HG02642 (cell line): Measurements from ENCODE around the gene EXOC6.

Experiments used
- ATAC-seq: cut with Tn5 transposase; IDR thresholded peaks from one replicate; pipeline ENCODE4 v1.9.1; 2021; ENCODE audit warnings: mild to moderate bottlenecking; ENCODE audit not compliant: unreplicated experiment, poor library complexity

Gene EXOC6

DNA sequence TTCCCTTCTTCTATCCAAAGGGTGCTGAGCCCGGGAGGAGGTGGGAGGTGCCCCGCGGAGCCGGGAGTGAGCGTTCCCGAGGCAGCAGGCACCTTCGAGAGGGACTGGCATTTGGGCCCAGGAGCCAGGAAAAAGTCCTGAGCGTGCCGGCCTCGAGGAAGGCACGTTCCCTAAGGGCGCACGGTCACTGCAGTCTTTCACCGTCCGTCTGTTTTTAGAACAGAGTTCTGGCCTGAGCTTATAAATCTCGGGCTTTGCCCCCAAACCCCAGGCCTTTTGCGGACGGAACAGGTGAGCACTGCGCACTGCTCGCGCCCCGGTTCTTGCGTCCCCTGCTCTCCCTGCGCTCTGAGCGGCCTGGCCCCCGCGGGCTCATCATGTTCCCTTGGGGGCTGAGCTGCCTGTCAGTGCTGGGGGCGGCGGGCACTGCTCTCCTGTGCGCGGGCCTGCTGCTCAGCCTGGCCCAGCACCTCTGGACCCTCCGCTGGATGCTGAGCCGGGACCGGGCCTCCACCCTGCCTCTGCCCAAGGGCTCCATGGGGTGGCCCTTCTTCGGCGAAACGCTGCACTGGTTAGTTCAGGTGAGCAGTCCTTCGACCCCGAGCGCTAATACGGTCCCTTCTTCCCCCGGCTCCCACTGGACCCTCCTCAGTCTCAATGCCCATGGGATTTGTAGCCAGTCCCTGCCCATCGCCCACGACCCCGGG, 212.7 kb downstream of the EXOC6 start:
- ATAC-seq, result no peak

DNA sequence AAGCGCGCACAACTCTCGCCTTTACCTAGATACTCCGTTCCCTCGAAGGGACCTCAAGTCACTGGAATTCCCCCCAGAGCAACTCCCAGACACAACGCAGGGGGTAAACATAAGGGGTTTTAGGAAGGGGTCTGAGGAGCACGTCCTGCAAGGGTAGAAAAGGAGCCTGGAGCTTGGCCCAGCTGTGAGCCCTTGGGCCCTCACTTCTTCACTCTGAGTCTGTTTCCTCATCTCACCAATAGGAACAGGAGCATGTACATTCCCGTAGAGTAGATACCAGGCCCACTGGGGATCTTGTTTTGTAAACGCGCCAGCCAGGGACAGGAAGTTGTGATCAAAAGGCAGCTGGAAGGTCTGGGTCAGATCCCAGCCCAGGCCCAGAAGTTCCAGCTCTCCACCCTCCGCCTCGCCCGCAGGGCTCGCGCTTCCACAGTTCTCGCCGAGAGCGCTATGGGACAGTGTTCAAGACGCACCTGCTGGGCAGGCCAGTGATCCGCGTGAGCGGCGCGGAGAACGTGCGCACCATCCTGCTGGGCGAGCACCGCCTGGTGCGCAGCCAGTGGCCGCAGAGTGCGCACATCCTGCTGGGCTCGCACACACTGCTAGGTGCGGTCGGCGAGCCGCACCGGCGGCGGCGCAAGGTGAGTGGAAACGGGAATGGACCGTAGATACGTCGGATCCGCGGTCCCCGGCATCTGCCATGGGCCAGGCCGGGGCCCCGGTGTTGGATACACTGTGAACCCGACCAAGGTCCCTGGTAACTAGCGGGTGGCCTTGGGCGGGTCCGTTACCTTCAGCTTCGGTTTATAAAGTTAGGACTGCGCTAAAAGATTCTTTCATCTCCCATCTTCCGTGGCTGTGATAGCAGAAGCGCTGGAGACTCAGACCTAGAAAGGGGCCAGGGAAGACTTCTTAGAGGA, 213.5 kb downstream of the EXOC6 start:
- ATAC-seq, result no peak

DNA sequence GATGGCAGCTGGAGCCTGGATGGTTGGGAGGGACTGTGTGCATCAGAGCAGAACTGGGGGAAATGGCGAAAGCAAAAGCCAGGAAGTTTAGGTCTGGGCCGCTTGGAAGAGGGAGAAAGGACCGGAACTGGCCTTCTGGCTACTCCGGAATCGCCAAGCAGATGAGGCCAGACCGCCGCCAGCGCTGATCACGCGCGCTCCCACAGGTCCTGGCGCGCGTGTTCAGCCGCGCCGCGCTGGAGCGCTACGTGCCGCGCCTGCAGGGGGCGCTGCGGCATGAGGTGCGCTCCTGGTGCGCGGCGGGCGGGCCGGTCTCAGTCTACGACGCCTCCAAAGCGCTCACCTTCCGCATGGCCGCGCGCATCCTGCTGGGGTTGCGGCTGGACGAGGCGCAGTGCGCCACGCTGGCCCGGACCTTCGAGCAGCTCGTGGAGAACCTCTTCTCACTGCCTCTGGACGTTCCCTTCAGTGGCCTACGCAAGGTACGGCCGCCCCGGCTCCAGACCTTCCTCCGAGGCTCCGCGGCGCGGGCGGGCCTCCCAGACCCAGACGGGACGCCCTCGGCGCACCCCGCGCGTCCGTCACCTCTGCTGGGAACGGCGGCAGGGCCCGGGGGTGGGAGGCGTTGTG, 214.3 kb downstream of the EXOC6 start:
- ATAC-seq, result no peak

DNA sequence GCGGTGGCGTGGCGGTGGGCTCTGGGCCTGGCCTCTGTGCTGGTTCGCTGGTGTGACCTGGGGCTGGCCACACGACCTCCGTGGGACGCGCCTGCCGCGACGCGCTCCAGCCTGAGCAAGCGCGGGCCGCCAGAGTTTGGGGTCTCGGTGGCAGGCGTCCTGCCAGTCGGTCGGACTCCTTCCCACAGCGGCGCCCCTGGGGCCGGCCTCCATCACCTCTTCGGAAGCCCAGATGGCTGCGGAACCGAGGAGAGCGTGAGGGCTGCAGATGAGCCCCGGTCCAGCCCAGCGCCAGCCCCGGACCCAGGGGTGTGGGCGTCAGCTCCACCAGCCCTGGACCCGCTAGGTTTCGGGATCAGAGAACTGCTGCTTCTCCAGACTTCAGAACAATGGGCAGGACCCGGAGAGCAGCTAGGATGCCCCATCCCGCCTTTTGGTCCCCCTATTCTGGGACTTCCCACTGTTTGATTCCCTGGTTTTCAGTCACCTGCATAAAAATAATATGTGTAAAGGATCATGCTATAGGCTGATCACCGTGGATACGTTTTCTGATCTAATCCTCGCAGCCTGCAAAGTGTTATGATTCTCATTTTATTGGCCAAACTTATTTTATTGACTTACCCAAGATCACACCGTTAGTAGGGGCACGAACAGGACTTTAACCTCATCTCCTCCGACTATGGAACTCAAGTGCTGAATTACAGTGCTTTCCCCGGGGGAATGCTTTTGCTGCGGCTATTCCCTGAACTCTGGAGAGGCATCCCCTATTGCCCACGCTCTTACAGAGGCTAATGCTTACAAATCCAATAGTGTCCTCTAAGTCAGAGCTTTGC, 215.0 kb downstream of the EXOC6 start:
- no peak for ATAC-seq

DNA sequence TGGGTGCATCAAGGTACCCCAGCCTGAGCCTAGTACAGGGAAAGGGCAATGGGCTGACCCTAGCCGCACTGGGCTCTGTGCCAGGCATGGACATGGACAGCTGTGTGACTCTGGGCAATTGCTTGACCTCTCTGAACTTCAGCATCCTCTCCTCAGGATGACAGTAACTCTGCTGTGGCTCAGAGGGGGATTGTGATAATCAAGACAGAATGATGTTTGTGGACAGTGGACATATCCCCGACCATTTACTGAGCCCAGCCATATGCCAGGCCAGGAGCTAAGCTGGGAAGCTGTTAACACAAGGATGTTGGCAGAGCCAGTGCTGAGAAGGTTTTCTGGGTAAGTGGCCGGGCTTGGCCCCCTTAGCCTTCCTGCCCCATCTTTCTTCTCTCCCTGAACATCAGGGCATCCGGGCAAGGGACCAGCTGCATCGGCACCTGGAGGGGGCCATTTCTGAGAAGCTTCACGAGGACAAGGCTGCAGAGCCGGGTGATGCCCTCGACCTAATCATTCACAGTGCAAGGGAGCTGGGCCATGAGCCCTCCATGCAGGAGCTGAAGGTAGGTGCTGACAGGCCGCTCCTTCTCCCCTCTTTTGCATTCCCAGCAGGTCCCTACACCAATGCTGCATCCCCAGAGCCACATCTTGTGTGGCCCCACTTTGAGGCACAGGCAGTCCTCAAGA, 215.8 kb downstream of the EXOC6 start:
- ATAC-seq, result no peak

DNA sequence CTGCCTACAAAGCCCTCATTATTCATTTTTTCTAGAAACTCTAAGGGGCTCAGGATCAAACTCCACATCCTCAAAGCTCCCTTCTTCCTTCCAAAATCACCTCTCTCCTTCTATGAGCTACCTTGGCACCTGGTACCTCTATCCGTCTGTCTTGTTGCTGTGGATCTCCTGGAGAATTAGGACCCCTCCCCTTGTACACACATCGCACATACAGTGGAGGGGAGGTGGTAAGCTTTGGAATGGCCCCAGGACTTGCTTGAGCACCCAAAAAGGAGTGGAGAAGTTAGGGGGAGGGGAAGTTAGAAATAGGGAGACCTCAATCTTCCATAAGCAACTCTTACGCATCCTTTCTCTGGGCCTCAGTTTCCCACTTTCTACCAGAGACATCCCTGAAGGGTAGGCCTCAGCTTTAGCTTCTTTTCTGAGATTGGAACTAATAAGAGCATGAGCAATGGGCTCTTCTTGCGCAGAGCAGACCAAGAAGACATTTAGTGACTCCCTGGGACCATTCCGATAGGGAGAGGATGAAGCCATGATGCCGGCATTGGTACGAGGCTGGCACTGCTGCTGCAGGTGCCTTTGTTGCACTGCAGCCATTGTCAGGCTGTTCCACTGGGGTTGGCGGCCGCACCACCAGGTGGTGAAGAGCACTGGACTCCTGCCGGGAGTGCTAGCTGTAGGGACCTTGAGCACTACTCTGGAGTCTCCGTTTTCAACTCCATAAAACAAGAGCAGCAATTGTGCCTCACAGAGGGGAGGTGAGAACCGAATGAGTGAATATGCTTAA, 216.7 kb downstream of the EXOC6 start:
- no peak for ATAC-seq

DNA sequence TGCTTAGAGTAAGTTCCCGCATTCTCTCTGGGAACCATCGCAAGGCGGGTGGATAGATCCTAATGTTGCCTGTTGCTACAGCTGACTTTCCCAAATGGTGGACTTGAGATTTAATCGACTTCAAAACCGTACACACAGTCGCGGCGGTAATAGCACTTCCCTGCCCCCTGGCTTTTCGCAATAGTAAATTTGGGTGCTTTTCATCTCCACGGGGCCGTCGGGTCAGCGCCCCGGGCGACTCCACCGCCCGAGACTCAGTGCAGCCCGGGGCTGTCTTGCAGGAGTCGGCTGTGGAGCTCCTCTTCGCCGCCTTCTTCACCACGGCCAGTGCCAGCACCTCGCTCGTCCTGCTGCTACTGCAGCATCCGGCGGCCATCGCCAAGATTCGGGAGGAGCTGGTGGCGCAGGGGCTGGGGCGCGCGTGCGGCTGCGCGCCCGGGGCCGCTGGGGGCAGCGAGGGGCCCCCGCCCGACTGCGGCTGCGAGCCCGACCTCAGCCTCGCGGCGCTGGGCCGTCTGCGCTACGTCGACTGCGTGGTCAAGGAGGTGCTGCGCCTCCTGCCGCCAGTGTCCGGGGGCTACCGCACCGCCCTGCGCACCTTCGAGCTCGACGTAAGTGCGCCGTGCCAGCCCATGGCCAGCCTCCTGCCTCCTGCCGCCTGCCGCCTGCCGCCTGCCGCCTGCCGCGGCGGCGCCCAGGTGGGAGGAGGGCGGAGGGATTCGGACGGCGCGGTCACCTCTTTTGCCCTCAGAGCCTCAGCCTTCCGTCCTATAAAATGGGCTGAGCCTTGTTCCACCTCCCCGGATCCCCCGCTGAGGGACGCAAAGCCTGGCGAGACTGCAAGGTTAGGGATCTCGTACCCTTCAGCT, 217.6 kb downstream of the EXOC6 start:
- ATAC-seq, result no peak

DNA sequence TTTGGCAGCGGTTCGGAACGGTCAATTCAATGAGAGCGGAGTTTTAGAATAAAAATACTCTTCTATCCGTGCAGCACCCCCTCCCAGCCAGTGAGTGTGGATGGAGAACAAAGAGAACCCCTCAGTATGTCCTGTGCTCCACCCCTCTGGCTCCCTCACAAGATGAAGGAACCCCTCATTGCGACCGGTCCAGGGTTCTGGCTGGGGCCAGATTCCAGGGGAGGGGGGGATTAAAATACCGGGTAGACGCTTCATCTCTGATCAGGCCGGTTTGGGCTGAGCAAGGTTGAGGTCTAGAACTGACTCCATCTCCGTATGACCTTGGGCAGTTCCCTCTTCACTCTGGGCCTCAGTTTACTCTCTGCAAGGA, 218.2 kb downstream of the EXOC6 start:
- ATAC-seq, result no peak

DNA sequence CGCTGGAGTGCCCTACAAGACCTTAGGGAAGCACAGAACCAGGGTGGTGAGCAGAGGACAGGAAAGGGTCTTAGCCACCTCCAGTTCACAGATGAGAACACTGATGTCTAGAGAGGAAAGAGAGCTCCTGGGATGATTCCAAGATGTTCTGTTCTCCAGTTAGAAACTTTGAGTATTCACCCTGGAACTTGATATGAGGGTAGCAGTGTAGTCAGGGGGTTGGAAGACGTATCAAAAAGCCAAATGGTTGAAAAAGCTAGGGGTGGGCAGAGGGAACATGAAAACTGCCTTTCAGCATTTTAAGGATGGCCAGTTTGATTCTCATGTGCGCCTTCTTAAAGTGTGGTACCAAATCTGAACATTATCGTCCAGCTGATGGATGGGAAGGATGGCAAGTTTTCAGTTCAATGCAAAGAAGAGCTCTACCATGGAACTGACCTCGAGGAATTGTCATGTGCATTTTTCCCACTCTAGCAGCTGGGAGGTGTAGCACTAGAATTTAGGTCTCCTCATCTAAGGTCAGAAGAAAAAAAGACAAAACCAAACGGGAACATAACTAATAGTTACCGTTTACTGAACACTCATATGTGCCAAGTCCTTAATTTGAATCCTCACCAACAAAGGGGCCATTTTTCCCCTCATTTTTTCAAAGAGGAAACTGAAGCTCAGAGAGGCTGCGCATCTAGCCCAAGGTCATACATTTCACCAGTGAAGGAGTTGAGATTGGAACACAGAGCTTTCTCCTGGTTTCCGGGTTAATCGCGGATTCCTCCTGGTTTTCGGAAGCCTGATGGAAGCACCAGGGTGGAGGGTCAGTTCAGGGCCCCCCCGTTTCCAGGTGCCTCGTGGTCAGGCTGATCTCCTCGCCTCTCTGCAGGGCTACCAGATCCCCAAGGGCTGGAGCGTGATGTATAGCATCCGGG, 219.4 kb downstream of the EXOC6 start:
- ATAC-seq, result no peak

DNA sequence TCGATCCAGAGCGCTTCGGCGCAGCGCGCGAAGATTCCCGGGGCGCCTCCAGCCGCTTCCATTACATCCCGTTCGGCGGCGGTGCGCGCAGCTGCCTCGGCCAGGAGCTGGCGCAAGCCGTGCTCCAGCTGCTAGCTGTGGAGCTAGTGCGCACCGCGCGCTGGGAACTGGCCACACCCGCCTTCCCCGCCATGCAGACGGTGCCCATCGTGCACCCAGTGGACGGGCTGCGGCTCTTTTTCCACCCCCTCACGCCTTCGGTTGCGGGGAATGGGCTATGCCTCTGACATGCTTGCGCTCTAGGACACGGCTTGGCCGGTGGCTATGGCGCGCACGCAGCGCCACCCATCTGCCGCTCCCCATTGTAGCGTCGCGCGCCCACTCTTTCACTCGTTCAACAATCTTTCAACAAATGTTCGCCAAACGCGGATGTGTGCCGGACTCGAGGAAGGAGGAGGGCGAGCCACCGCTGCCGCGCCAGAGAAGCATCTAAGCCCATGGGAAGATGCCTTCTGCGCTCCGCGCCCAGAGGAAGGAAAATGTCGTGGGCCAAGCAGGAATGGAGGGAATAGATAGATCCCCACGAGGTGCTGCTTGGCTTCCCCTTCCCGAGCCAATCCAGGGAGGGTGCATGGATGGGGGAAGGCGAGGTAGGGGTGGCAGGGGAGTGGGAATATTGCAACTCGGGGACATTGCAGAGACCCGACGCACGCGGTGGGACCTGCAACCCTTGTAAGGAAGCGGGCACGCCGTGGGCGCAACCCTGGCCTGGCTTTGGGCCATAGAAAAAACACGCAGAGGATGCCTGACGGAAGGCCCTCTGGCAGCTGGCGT, 220.3 kb downstream of the EXOC6 start:
- ATAC-seq, result no peak

DNA sequence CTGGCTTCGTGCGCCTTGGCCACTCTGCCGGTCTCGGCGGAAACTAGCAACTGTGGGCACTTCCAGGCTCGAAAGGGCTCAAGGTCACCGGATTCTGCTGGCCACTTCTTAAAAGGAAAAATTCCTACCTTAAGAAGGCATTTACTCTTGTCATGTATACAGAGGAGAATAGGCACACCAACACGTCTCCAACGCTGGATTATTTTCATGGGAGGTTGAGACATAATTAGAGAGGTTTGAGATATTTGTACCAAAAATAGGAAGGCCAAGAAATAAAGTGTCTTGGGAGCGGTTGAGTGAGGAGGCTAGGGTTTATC, 220.9 kb downstream of the EXOC6 start:
- ATAC-seq, result no peak

DNA sequence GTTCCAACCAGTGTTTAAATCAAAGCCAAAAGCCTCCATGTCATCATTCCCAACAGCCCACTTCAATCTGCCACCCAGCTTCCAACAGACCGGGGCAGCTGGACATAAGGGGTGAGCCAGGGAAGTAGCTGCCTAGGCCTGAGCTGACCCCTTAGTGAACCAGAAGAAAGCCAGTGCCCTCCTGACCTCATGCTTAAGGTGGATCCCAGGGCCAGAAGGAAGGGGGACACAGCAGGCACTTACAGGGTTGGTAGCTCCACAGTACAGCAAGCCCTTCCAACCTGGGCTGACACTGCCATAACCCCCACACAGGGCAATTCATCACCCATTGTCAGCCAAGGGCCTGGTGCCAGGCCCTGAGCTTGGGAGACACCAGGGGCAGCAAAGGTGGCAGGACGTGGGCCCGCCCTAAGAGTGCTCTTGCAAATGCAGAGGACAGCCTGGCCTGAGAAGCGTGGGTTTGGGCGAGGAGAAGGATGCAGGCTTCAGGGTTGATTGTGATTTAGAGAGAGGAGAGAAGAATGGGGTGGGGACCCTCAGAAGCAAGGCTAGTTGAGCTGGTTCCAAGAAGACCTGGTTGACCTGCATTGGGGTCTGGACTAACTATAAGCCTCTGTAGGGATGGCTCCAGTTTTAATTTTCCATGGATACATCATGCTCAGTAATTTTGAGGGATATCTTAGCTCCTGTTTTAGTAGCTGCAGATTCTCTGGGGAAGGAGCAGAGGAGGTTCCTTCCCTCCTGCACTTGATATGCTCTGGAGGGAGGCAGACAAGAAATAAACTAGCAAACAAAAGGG, 222.3 kb downstream of the EXOC6 start:
- no peak for ATAC-seq

DNA sequence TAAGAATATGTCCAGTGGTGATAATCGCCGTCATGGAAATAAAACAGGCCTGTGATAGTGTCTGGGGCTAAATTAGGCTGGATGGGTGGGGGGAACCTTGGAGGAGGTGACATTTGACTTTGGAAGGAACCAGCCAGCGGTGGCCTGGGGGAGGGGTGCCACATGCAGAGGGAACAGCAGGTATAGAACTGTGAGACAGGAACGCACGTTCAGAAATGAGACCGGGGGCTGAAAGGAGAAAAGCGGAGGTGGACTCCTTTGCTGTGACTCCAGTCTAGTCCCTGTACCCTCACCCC, 222.8 kb downstream of the EXOC6 start:
- no peak for ATAC-seq

DNA sequence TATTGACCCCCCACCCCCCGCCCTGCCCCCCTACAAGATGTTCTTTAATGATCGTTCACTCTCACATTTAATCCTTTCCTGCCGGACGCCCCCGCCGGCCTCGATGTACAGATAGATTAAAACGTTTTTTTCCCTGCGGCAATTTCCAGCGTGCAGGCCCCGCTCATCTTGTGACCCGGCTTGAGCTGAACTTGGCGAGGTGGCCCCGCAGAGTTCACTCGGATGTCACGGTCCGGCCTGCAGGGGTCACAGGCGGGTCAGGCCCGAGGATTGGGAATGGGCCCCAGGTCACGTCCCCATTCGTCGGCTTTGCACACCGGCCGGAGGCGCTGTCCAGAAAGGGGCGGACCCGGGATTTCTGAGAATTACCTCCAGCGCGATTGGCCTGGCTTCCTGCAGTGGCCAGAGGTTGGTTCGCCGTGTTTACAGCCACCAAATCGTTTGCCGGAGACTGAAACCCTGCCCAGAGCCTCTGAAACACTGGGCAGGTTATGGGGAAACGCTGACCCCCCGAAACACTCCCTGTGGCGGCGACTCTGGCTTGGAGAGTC, 223.4 kb downstream of the EXOC6 start:
- ATAC-seq, result no peak

DNA sequence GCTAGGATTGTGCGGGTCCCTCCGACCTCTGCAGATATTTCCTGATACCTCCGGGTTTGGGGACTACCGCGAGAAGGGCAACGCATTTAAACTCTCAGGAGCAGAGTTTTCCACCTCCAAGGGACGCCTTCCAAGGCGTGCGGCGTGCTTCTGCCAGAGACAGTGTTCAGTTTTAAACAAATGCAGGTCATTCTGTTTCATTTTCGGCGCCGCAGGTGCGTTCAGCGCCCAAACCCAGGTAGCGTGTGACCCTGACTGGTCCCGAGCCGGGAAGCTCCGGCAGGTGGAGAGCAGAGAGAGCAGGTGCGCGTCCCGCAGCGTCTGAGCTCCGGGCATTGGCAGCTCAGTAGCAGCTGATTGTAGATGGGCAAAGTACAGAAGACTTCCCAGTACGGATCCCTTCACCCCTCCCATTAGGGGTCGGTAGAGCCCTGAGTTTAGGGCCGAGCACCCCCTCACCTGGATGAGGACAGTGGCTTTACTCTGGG, 223.9 kb downstream of the EXOC6 start:
- ATAC-seq, result no peak
